Omental fat pad (tissue), 4 donors: ENCODE measurements around the gene NACA2. TPM values are rescaled to one million over a fixed set of nuclear protein-coding genes. Genes with fewer than 3 reads are reported as not detected.

ENCODE experiments used
- ATAC-seq: fragments of 150-250 bp; one replicate; pipeline ENCODE4 v1.9.1; 2016; ENCODE audit warnings: mild to moderate bottlenecking, moderate library complexity; ENCODE audit not compliant: low FRiP score
- DNase-seq: peaks from one replicate; pipeline ENCODE4 v3.0.0-alpha.2; 2019; ENCODE audit warnings: low spot score
- CTCF ChIP-seq, 3 donors: fragments of 450-650 bp; IDR thresholded peaks; one replicate each; pipeline ENCODE4 v1.5.1; 2016 to 2017; ENCODE audit warnings: antibody characterized with exemption in 3 of 3, mild to moderate bottlenecking in 3 of 3, moderate library complexity in 2 of 3
- total RNA-seq, 4 donors: library from RNA; depleted of rRNA; stranded (reverse); fragments of >200 nt; gene quantifications; one replicate each; pipeline ENCODE4 v1.1.0, GENCODE V29; 2016

NACA2 gene
- total RNA-seq, 4 donors from 2014 or later = not detected

DNA sequence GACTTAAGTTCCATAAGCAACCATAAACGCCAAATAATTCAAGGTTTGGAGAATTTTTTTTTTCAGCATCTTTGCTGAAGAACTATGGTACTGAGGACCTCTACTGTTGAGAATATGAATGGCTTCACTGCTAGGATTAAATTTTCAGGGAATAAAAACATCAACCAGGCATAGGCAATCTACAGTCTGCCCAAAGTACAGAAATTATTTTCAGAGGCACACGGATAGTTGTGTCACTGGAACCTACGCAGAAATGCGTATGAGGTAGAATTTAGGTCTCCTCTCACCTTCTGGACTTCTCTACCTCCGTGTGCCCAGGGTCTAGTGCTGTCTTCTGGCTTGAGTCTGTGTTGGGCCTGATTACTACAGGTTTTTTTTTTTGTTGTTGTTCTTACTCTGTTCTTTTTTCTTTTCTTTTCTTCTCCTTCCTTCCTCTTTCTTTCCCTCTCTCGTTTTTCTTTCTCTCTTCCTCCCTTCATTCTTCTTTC lies 39.7 kb downstream of the NACA2 start:
- no peak for ATAC-seq
- no peak for TF ChIP-seq CTCF (IDR thresholded peaks at IDR 0.05)
- no peak for DNase-seq

DNA sequence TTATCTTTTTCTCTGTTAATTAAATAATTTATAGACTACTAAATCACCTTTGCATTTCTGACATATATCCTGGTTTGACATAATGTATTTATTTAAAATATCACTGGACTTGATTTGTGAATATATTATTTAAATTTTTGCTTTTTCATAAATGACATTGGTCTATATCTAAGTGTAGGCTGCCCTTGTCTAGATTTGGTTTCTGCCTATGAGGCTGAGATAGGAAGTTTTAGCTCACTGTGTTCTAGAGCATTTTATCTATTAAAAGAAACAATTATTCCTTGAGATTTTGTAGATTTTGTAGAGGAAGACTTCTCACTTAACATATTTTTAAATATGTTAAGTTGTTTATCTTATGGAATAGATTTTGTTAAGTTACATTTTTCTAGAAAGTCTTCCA lies 43.9 kb downstream of the NACA2 start:
- no peak for TF ChIP-seq CTCF (IDR thresholded peaks at IDR 0.05)
- DNase-seq = no peak
- no peak for ATAC-seq

DNA sequence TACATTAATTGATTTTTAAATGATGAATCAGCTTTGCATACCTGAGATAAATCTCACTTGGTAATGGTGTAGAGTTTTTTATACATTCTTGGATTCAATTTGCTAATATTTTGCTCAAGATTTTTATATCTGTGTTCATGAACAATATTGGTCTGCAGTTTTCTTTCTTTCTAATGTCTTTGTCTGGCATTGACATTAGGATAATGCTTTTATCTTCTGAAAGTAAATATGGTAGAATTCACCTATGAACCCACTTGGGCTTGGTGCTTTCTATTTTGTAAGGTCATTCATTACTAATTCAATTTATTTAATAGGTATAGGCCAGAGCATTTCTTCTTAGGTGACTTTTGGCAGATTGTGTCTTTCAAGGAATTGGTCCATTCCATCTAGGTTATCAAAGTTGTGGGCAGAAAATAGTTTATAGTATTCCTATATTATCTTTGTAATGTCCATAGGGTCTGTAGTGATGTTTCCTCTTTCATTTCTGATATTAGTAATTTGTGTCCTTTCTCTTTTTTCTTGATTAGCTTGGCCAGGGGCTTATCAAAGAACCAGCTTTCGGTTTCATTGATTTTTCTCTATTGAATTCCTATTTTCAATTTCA lies 45.6 kb downstream of the NACA2 start:
- TF ChIP-seq CTCF (IDR thresholded peaks at IDR 0.05) = no peak
- ATAC-seq = no peak
- no peak for DNase-seq

- ATAC-seq (no peak), DNase-seq (no peak)
- TF ChIP-seq CTCF (IDR thresholded peaks at IDR 0.05) = no peak
Observed at GRCh38 chr17:61543786-61544415, 47.1 kb downstream of the NACA2 start.

GRCh38 chr17:61542027-61542426 lies 49.0 kb downstream of the NACA2 start:
- ATAC-seq (no peak), DNase-seq (no peak)
- no peak for TF ChIP-seq CTCF (IDR thresholded peaks at IDR 0.05)

DNA sequence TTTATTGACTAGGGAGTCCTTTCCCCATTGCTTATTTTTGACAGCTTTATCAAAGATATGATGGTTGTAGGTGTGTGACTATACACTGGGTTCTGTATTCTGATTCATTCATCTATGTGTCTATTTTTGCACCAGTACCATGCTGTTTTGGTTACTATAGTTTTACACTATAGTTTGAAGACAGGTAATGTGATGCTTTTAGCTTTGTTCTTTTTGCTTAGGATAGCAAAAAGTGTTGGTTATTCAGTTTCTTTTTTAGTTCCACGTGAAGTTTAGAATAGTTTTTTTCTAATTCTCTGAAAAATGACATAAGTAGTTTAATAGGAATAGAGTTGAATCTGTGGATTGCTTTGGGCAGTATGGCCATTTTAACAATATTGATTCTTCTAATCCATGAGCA lies 50.1 kb downstream of the NACA2 start:
- ATAC-seq (no peak), DNase-seq (no peak)
- TF ChIP-seq CTCF (IDR thresholded peaks at IDR 0.05) = no peak

Other genes with a start within 250 kb of the NACA2 start
- 10 to 100 TPM in 2 of 4 donors, 1 to 10 TPM in 2; 3.1 to 14.2 (median 9.6) TPM for gene TBX2, start 191.4 kb downstream of the NACA2 start, total RNA-seq
- gene TBX4, start 138.8 kb downstream of the NACA2 start, total RNA-seq = not detected